HCT116 (cell line): ENCODE measurements around the gene POU6F1.

ENCODE experiments used
- CBX3 ChIP-seq: IDR thresholded peaks from 2 replicates; pipeline ENCODE4 v1.6.1; 2012; ENCODE audit warnings: low read depth
- CEBPB ChIP-seq: IDR thresholded peaks from 2 replicates; pipeline ENCODE4 v1.6.1; 2012; ENCODE audit warnings: low read depth
- EGR1 ChIP-seq: IDR thresholded peaks from 2 replicates; pipeline ENCODE4 v1.6.1; 2012; ENCODE audit warnings: low read depth
- POLR2A ChIP-seq: IDR thresholded peaks from 2 replicates; pipeline ENCODE4 v1.7.0; 2011; ENCODE audit warnings: borderline replicate concordance; ENCODE audit not compliant: insufficient read depth, insufficient read length; ENCODE audit errors: extremely low read depth
- RAD21 ChIP-seq: IDR thresholded peaks from 2 replicates; pipeline ENCODE4 v1.6.1; 2012; ENCODE audit warnings: low read depth, mild to moderate bottlenecking
- SIN3A ChIP-seq: IDR thresholded peaks from 2 replicates; pipeline ENCODE4 v1.6.1; 2012; ENCODE audit warnings: low read depth
- SP1 ChIP-seq: IDR thresholded peaks from 2 replicates; pipeline ENCODE4 v1.6.1; 2012; ENCODE audit warnings: low read depth
- TF ChIP-seq, protein P1 (sequence below), 3 experiments: fragments of 200-600 bp in 1 of 3; sonication (generic) in 1 of 3; IDR thresholded peaks in 2 of 3; conservative IDR thresholded peaks in 1 of 3; 2 replicates each; pipeline ENCODE4 v1.5.1; 2012 to 2017; ENCODE audit warnings: low read depth in 2 of 3, low read length in 2 of 3, antibody characterized with exemption in 1 of 3, borderline replicate concordance in 1 of 3, control low read depth in 1 of 3, mild to moderate bottlenecking in 1 of 3, mixed read lengths in 1 of 3, mixed run types in 1 of 3, moderate library complexity in 1 of 3; ENCODE audit not compliant: insufficient read depth in 1 of 3

GRCh38 chr12:51171884-51172514 is 45.9 kb downstream of the POU6F1 start:
- TF ChIP-seq EGR1 (no peak; the same call in 1 of the 2 replicates), CEBPB (no peak), RAD21 (no peak), POLR2A (no peak), SIN3A (no peak), SP1 (no peak), CBX3 (no peak)
- TF ChIP-seq, protein P1, sequence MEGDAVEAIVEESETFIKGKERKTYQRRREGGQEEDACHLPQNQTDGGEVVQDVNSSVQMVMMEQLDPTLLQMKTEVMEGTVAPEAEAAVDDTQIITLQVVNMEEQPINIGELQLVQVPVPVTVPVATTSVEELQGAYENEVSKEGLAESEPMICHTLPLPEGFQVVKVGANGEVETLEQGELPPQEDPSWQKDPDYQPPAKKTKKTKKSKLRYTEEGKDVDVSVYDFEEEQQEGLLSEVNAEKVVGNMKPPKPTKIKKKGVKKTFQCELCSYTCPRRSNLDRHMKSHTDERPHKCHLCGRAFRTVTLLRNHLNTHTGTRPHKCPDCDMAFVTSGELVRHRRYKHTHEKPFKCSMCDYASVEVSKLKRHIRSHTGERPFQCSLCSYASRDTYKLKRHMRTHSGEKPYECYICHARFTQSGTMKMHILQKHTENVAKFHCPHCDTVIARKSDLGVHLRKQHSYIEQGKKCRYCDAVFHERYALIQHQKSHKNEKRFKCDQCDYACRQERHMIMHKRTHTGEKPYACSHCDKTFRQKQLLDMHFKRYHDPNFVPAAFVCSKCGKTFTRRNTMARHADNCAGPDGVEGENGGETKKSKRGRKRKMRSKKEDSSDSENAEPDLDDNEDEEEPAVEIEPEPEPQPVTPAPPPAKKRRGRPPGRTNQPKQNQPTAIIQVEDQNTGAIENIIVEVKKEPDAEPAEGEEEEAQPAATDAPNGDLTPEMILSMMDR (IDR thresholded peaks at IDR 0.05 in 2 of 3, conservative IDR thresholded peaks at IDR 0.05 in 1 of 3; ENCODE audit: borderline replicate concordance in 1 of 3, insufficient read depth in 1 of 3, low read depth in 2 of 3, low read length in 2 of 3): no peak
